Neural cell (in vitro differentiated cells): Measurements from ENCODE around the gene MEA1. TPM values are rescaled to one million over a fixed set of nuclear protein-coding genes. Genes with fewer than 3 reads are reported as not detected.

ENCODE experiments used
- H2AFZ ChIP-seq: fragments of 200-600, 300-800 bp; sonication (generic), shearing (Covaris generic); 2 replicates; pipeline ENCODE4 v1.6.0; 2014; ENCODE audit warnings: low read depth, mild to moderate bottlenecking, antibody characterized with exemption, low read length, moderate library complexity
- H3F3A ChIP-seq: fragments of 200-600 bp; shearing (Covaris generic); 2 replicates; pipeline ENCODE4 v1.6.1; 2016; ENCODE audit warnings: mild to moderate bottlenecking, moderate library complexity, mixed read lengths, antibody characterized with exemption, low read length; ENCODE audit not compliant: insufficient read depth, poor library complexity, severe bottlenecking
- H3K27ac ChIP-seq: fragments of 200-600, 300-800 bp; sonication (generic), shearing (Covaris generic); 2 replicates; pipeline ENCODE4 v1.5.1; 2014; ENCODE audit warnings: mild to moderate bottlenecking, low read length, moderate library complexity
- H3K27me3 ChIP-seq: fragments of 300-800, 200-600 bp; sonication (generic), shearing (Covaris generic); 2 replicates; pipeline ENCODE4 v1.6.0; 2014; ENCODE audit warnings: mild to moderate bottlenecking, low read depth, low read length, moderate library complexity; ENCODE audit not compliant: insufficient read depth
- H3K36me3 ChIP-seq: fragments of 300-800, 200-600 bp; sonication (generic), shearing (Covaris generic); 2 replicates; pipeline ENCODE4 v1.5.1; 2014; ENCODE audit warnings: mild to moderate bottlenecking, antibody characterized with exemption, low read length, moderate library complexity; ENCODE audit not compliant: insufficient read depth
- H3K4me2 ChIP-seq: fragments of 300-800, 200-600 bp; sonication (generic), shearing (Covaris generic); 2 replicates; pipeline ENCODE4 v1.6.0; 2014; ENCODE audit warnings: mild to moderate bottlenecking, low read length
- H3K4me3 ChIP-seq: fragments of 300-800, 200-600 bp; sonication (generic), shearing (Covaris generic); 2 replicates; pipeline ENCODE4 v1.5.1; 2014; ENCODE audit warnings: mild to moderate bottlenecking, low read length, moderate library complexity
- H3K79me2 ChIP-seq: fragments of 200-600 bp; shearing (Covaris generic); replicated peaks from 2 replicates; pipeline ENCODE4 v1.6.0; 2014; ENCODE audit warnings: mild to moderate bottlenecking, low read length, moderate library complexity; ENCODE audit not compliant: insufficient read depth
- H3K9ac ChIP-seq: fragments of 300-800, 200-600 bp; sonication (generic), shearing (Covaris generic); 2 replicates; pipeline ENCODE4 v1.6.1; 2016; ENCODE audit warnings: mild to moderate bottlenecking, low read length, mixed read lengths
- H3K9me2 ChIP-seq: fragments of 200-600 bp; shearing (Covaris generic); 2 replicates; pipeline ENCODE4 v1.6.1; 2016; ENCODE audit warnings: mild to moderate bottlenecking, low read length, mixed read lengths; ENCODE audit not compliant: insufficient read depth
- H3K9me3 ChIP-seq: fragments of 200-600, 300-800 bp; sonication (generic), shearing (Covaris generic); 2 replicates; pipeline ENCODE4 v1.6.1; 2016; ENCODE audit warnings: mild to moderate bottlenecking, mixed run types, low read length, moderate library complexity, mixed read lengths
- H4K20me1 ChIP-seq: fragments of 200-600 bp; shearing (Covaris generic); 2 replicates; pipeline ENCODE4 v1.6.1; 2016; ENCODE audit warnings: mild to moderate bottlenecking, mixed run types; ENCODE audit not compliant: insufficient read depth
- EP300 ChIP-seq: fragments of 450-650 bp; conservative IDR thresholded peaks from 2 replicates; pipeline ENCODE4 v1.6.1; 2014; ENCODE audit warnings: antibody characterized with exemption, mild to moderate bottlenecking, moderate library complexity; ENCODE audit not compliant: poor library complexity, severe bottlenecking
- EZH2 ChIP-seq: fragments of 200-600, 300-800 bp; shearing (Covaris generic), sonication (generic); IDR thresholded peaks from 2 replicates; pipeline ENCODE4 v1.6.1; 2014; ENCODE audit warnings: antibody characterized with exemption, low read length, borderline replicate concordance, mild to moderate bottlenecking; ENCODE audit not compliant: insufficient read depth, poor library complexity, severe bottlenecking
- MXI1 ChIP-seq: fragments of 450-650 bp; conservative IDR thresholded peaks from 2 replicates; pipeline ENCODE4 v1.6.1; 2014; ENCODE audit warnings: antibody characterized with exemption, mild to moderate bottlenecking; ENCODE audit not compliant: poor library complexity, severe bottlenecking
- POLR2AphosphoS5 ChIP-seq: IDR thresholded peaks from 2 replicates; pipeline ENCODE4 v1.6.1; 2012
- RAD21 ChIP-seq: fragments of 450-650 bp; conservative IDR thresholded peaks from 2 replicates; pipeline ENCODE4 v1.6.1; 2014; ENCODE audit warnings: antibody characterized with exemption, mild to moderate bottlenecking, moderate library complexity
- SMC3 ChIP-seq: fragments of 450-650 bp; conservative IDR thresholded peaks from 2 replicates; pipeline ENCODE4 v1.6.1; 2014; ENCODE audit warnings: antibody characterized with exemption, mild to moderate bottlenecking, moderate library complexity; ENCODE audit not compliant: poor library complexity
- TAF1 ChIP-seq: IDR thresholded peaks from 2 replicates; pipeline ENCODE4 v1.6.1; 2012; ENCODE audit warnings: low read depth
- polyA plus RNA-seq: library from polyadenylated mRNA; depleted of rRNA; stranded (reverse); fragments of >200 nt; gene quantifications from 2 replicates; pipeline ENCODE4 v1.2.3, GENCODE V29; 2014
- TF ChIP-seq, protein P1 (sequence below): IDR thresholded peaks from 2 replicates; pipeline ENCODE4 v1.6.1; 2012; ENCODE audit warnings: borderline replicate concordance
- TF ChIP-seq, protein P2 (sequence below): fragments of 450-650 bp; IDR thresholded peaks from 2 replicates; pipeline ENCODE4 v1.5.1; 2014; ENCODE audit warnings: antibody characterized with exemption, mild to moderate bottlenecking, moderate library complexity; ENCODE audit not compliant: poor library complexity, severe bottlenecking

MEA1 gene
- polyA plus RNA-seq, 1 donor from 2014 or later, result 119 TPM

DNA sequence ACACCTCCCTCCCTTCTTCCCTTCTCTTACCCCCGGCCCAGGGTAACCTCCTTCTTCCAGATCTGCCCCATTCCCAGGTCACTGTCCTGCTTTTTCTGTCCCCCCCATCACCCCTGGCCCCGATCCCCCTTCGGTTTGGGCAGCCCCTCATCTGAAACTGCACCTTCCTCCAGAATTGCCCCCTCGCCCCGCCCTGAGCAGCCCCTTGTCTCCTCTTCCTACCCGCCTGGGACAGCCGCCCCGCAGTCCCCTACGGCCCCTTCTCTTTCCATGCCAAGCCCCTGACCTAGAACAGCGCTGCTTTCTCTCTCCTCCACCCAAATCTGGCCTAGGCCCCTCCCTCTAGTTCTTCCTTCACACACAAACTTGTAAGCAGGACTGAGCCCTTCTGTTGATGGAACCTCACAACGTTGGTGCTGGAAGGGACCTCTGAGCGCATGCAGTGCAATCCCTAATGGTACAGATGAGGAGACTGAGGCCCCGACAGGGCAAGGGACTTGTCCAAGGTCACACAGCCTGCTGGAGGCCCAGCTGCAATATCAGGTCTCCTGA lies 28.7 kb downstream of the MEA1 start:
- Histone ChIP-seq H3K27me3 (no peaks in the 10 kb centered on the region), H3K9me3 (no peaks in the 10 kb centered on the region), H3K27ac (peak overlapping the region; percentile 60), H3K4me2 (peak overlapping the region; percentile 91), H4K20me1 (no peaks in the 10 kb centered on the region), H3K36me3 (no peaks in the 10 kb centered on the region), H3K4me3 (peak overlapping the region; percentile 96), H3K79me2 (peaks cover 12% of the 10 kb centered on the region), H3F3A (peaks cover 4% of the 10 kb centered on the region), H2AFZ (peak overlapping the region; percentile 85), H3K9ac (peak overlapping the region; percentile 92), H3K9me2 (no peaks in the 10 kb centered on the region)
- TF ChIP-seq EP300 (no peak), TAF1 (no peak), EZH2 (no peak), SMC3 (no peak), MXI1 (no peak), RAD21 (no peak), POLR2AphosphoS5 (no peak)
- TF ChIP-seq, protein P1, sequence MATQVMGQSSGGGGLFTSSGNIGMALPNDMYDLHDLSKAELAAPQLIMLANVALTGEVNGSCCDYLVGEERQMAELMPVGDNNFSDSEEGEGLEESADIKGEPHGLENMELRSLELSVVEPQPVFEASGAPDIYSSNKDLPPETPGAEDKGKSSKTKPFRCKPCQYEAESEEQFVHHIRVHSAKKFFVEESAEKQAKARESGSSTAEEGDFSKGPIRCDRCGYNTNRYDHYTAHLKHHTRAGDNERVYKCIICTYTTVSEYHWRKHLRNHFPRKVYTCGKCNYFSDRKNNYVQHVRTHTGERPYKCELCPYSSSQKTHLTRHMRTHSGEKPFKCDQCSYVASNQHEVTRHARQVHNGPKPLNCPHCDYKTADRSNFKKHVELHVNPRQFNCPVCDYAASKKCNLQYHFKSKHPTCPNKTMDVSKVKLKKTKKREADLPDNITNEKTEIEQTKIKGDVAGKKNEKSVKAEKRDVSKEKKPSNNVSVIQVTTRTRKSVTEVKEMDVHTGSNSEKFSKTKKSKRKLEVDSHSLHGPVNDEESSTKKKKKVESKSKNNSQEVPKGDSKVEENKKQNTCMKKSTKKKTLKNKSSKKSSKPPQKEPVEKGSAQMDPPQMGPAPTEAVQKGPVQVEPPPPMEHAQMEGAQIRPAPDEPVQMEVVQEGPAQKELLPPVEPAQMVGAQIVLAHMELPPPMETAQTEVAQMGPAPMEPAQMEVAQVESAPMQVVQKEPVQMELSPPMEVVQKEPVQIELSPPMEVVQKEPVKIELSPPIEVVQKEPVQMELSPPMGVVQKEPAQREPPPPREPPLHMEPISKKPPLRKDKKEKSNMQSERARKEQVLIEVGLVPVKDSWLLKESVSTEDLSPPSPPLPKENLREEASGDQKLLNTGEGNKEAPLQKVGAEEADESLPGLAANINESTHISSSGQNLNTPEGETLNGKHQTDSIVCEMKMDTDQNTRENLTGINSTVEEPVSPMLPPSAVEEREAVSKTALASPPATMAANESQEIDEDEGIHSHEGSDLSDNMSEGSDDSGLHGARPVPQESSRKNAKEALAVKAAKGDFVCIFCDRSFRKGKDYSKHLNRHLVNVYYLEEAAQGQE, result no peak
- TF ChIP-seq, protein P2, sequence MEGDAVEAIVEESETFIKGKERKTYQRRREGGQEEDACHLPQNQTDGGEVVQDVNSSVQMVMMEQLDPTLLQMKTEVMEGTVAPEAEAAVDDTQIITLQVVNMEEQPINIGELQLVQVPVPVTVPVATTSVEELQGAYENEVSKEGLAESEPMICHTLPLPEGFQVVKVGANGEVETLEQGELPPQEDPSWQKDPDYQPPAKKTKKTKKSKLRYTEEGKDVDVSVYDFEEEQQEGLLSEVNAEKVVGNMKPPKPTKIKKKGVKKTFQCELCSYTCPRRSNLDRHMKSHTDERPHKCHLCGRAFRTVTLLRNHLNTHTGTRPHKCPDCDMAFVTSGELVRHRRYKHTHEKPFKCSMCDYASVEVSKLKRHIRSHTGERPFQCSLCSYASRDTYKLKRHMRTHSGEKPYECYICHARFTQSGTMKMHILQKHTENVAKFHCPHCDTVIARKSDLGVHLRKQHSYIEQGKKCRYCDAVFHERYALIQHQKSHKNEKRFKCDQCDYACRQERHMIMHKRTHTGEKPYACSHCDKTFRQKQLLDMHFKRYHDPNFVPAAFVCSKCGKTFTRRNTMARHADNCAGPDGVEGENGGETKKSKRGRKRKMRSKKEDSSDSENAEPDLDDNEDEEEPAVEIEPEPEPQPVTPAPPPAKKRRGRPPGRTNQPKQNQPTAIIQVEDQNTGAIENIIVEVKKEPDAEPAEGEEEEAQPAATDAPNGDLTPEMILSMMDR, result no peak

DNA sequence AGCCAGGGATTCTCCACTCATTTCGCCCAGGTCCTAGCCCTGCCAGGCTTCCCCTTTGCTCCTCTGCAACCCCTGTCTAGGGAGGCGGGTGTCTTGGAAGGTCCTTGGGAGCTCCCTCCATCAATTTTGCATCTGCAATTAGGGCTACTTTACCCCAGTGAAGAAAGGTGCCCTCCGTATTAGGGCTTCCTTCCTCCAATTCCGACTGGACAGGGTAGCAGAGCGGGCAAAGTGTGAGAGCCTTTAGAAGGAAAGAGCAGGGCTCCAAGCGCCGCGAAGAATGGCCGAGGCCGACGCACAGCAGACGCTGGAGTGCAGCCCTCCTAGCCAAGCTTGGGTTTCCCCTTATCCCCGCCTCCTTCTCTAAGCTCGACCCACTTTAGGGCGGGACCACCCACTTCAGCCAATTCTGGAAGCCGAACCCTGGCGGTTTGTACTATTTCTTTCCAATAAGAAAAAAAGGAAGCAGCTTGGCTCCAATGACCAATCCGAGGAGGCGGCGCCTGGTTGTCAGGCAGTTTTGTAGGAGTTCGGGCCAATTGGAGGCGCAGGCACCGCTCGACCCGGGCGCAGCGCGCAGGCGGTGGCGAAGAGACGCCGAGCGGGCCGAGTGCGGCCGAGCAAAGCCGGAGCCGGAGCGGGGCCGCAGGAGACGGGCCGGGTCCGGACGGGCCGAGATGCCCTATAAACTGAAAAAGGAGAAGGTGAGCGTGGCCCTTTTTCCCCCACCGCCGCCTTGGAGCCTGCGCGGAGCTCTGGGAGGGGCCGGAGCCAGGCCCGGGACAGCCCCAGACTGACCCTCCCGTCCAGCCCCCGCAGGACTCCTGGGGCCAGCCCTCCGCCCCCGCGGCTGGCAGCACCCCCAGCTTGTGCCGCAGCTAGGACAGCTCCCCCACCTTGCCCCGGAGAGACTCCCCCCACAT lies 29.5 kb downstream of the MEA1 start, which contains the start of gene PPP2R5D:
PPP2R5D (plus strand) TSS at position 570 of the 923 bp plus-strand sequence; CDS start at position 678, 108 bp downstream.
- H3K9me3 ChIP-seq, result no peaks in the 10 kb centered on the region
- peak within 1 kb of the TSS; percentile 91 for H3K4me2 ChIP-seq
- peak within 1 kb of the TSS; percentile 97 for H3K27ac ChIP-seq

More for the DNA sequence above, 29.5 kb downstream of the MEA1 start, which contains the start of gene PPP2R5D:
- Histone ChIP-seq H2AFZ (peak within 1 kb of the TSS; percentile 85), H3K9ac (peak within 1 kb of the TSS; percentile 92), H3K79me2 (peaks cover 12% of the 10 kb centered on the region), H3K27me3 (no peaks in the 10 kb centered on the region), H3K4me3 (peak within 1 kb of the TSS; percentile 96), H3K9me2 (no peaks in the 10 kb centered on the region), H3K36me3 (no peaks in the 10 kb centered on the region), H4K20me1 (no peaks in the 10 kb centered on the region), H3F3A (peaks cover 4% of the 10 kb centered on the region)
- TF ChIP-seq EZH2 (no peak), EP300 (no peak), SMC3 (no peak), TAF1 (peak; percentile 92), MXI1 (peak; percentile 38), POLR2AphosphoS5 (peak; percentile 95), RAD21 (no peak)
- TF ChIP-seq, protein P1, result peak; percentile 90
- TF ChIP-seq, protein P2, result peak; percentile 7
